MM.1S (cell line): ENCODE results near the gene SMPD3.

ENCODE experiments used
- CTCF ChIP-seq: fragments of 300-600 bp; sonication (generic); IDR thresholded peaks from 2 replicates; pipeline ENCODE4 v1.5.1; 2016; ENCODE audit warnings: antibody characterized with exemption, low read length, mixed read lengths
- EZH2 ChIP-seq: fragments of 300-600 bp; sonication (generic); optimal IDR thresholded peaks from 2 replicates; pipeline ENCODE3; 2017; ENCODE audit warnings: low read depth, mild to moderate bottlenecking, antibody characterized with exemption, low read length, mixed read lengths
- EZH2phosphoT487 ChIP-seq: fragments of 300-600 bp; sonication (generic); IDR thresholded peaks from 2 replicates; pipeline ENCODE4 v1.6.1; 2018; ENCODE audit warnings: antibody characterized with exemption, low read length

DNA sequence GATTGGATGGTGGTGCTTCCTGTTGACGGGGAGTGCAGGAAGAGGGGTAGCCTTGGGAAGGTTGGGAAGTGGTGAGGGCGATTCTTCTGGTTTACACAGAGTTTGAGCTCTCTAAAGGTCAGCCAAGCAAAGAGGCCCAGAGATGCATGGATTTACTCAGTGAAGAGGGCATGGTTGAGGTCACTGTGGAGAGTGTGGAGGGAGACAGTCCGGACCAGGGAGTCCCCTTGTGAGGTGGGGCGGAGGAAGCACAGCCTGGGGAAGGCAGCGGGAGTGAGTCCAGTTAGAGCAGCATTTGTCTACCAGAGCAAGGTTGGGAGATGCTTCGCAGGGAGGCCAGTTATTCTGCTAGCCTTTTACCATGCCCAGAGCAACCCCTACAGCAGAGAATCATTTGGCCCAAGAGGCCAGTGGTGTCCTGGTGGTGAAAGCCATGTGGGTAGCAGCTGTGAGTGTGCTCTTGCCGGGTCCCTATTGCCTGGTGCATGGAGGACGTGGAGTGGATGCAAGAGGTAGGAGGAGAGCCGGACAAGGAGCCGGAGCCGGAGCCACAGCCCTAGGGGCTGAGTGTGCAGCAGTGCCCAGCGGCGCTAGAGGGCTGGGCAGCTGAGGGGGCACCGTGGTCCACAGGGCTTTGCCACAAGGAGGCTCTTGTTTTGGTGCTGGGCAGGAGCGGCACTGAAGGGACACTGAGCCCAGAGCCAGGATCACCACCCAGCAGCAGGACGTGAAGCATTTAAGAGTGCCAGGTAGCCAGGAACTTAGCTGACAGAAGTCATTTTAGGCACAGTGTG is 109.8 kb downstream of the SMPD3 start:
- TF ChIP-seq CTCF (no peak), EZH2phosphoT487 (no peak), EZH2 (no peak)
